DOHH2 (cell line): ENCODE data around the gene ADIPOQ.

Source experiments
- CTCF ChIP-seq: fragments of 200-600 bp; sonication (generic); IDR thresholded peaks from one replicate; pipeline ENCODE4 v1.5.1; 2014; ENCODE audit warnings: antibody characterized with exemption, mild to moderate bottlenecking, low read depth, low read length; ENCODE audit not compliant: poor library complexity, severe bottlenecking
- EZH2phosphoT487 ChIP-seq: fragments of 200-600 bp; sonication (generic); IDR thresholded peaks from 2 replicates; pipeline ENCODE4 v1.6.1; 2017; ENCODE audit warnings: borderline replicate concordance, mild to moderate bottlenecking, antibody characterized with exemption, low read length, moderate library complexity, mixed read lengths

- TF ChIP-seq CTCF (no peak), EZH2phosphoT487 (no peak)
Observed at GRCh38 chr3:186810336-186810996, 32.0 kb upstream of the ADIPOQ start.
